Measurements from ENCODE around the gene RLN1.
"Not testable (repeated sequence)": the region's sequence is repeated elsewhere in the genome, so short reads cannot be mapped to it uniquely, and the experiment has no call there.

Gene RLN1

DNA sequence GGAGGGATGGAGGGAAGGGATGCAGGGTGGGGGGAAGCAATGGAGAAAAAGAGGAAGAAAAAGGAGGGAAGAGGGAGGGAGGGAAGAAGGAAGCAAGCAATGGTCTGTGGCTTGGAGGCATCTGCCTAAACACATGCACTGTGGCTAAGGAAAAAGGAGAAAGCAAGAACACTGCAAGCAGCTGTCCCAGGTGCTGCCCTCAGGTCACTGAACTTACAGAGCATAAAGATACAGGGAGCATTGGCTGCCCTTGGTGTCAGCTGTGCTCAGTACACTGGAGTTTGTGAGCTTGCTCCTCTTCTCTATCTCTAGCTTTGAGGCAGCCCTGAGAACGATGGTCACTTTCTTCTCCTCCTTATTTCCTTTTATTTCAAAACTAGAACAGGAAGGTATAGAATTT lies 18.1 kb downstream of the RLN1 start:
- not testable (repeated sequence) for DNase-seq

DNA sequence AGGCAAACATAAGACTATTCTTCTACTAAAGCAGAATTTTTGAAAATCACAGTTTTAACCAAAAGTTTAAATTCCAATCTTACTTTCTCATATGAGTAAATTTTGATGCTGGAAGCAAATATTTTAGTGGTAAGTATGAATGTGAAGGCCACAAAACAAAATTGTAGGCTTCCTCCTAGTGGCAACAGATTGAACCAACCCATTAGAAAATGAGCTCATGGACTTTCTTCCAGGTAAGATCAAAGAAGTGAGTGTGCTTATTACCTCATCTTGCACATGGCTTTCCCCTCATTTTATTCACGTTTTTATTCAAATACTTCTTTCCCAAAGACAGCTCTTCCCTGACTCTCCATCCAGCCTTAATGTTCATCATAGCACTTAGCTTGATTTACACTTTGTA lies 18.6 kb downstream of the RLN1 start:
- DNase-seq, result no peak

DNA sequence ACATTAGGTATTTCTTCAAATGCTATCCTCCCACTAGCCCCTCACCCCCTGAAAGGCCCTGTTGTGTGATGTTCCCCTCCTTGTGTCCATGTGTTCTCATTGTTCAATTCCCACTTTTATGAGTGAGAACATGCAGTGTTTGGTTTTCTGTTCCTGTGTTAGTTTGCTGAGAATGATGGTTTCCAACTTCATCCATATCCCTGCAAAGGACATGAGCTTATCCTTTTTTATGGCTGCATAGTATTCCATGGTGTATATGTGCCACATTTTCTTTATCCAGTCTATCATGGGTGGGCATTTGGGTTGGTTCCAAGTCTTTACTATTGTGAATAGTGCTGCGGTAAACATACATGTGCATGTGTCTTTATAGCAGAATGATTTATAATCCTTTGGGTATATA lies 23.3 kb downstream of the RLN1 start:
- not testable (repeated sequence) for DNase-seq

DNA sequence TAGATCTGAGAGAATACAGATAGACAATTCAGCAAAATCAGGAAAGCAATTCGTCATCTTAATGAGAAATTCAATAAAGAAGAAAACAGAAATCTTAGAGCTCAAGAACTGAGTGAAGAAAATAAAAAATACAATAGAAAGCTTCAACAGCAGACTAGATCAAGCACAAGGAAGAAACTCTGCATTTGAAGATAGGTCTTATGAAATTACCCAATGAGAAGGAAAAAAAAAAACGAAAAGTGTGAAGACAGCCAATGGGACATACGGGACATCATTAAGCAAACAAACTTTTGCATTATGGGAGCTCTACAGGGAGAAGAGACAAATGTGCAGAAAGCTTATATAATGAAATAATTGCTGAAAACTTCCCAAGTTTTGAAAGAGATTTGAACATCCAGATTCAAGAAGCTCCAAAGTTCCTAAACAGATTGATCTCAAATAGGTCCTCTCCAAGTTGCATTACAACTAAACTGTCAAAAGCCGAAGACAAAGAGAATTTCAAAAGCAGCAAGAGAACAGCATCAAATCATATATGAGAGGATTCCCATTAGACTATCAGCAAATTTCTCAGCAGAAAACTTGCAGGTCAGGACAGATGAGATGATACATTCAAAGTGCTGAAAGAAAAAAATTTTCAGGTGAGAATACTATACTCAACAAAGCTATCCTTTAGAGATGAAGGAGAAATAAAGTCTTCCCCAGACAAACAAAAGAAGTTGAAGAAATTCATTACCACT lies 24.3 kb downstream of the RLN1 start:
- no peak for DNase-seq

DNA sequence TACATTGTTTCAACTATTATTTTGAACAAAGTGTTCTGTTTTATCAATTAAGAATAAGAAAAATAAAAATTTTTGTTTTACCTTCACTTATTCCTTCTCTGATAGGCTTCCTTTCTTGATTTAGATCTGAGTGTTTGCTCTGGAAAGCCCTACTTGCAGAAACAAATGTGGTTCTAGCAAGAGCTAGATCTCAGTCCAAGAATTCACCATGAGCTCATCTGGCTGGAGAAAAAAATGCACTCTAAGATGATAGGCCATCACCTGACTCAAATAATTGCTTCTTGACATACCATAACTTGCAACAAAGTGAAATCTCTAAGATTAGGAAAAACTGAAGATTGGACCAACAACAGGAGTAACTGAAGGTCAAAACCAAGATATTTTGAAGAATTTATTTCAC lies 28.8 kb downstream of the RLN1 start:
- DNase-seq, result no peak

DNA sequence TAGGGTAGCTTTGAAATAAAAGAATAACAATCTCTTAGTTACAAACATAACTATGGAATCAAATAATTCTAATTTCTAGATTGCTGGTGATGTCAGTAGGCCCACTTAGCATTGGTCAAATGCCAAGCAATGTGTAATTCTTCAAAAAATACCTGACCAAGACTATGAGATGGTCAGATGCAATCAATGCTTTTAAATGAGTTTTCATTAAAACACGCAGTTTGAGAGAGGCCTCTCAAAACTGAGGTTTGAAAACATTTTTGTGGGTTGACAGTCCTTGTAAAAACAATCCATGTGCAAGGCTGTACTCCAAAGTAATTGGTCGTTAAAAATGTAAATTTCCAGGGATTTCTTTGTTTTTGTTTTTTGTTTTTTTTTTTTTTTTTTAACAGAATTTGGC lies 33.9 kb downstream of the RLN1 start:
- no peak for DNase-seq

DNA sequence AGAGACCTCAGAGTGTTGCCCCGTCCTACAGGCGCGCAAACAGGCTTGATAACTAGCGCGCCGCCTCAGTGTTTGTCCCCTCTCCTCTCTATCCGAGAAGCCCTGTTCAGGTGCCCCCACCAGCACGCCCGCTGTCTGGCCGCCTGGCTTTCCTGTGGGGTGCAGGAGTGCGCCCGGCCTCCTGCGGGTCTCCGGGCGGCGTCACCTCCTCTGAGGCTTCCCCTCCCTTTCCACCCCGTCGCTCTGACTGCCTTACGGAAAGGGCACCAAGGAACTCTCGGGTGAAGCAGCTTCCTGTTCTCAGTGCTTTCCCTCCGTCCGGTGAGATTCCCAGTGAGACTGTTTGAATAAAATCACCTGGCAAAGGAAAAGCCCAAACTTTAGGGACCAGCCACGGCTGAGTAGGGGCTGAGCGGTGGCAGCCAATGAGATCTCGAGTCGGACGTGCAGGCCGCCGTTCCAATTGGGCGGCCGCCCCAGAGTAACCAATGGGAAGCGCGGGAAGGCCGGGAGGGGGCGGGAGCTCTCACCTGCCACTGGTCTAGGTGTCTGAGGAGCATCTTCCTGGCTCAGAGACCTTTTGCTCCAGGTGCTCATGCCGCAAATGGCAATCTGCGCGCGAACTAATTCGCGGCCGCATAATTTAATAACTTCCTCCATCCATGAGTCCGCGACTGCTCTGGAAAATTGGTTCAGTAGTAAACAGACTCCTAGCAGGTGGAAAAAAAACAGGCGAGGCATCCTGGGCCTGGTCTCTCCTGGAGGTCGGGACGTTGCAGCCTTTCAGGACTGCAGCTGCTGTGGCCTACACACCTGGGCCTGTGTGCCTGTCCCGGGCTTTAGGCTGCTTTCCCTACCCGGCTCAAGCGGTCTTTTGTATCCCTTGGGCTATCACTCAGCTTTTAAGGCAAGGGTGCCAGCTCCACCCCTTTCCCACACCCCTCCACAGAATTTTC lies 35.6 kb downstream of the RLN1 start, which contains the start of gene RLN2:
Gene RLN2 (minus strand): TSS at position 877 of the 956 bp plus-strand sequence. CDS start 136 bp downstream, at position 741.
- peak; percentile 33 for DNase-seq

DNA sequence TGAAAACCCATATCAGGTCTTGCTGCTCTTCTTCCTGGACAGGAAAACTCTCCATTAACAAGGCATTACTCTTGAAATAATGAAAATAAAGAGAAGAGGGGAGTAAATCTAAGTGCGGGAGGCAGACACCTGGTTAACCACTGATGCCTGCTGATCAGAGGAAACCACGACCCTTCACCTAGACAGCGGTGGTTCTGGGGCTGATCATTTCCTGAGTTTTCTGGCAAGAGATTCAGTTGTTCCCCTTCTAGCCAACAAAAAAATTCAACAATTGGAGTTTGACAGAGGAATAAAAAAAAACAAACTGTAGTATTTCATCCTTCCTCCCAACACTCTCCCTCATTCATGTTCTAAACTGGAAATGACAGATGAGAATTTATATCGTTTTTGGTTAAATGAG lies 38.1 kb downstream of the RLN1 start:
- no peak for DNase-seq

DNA sequence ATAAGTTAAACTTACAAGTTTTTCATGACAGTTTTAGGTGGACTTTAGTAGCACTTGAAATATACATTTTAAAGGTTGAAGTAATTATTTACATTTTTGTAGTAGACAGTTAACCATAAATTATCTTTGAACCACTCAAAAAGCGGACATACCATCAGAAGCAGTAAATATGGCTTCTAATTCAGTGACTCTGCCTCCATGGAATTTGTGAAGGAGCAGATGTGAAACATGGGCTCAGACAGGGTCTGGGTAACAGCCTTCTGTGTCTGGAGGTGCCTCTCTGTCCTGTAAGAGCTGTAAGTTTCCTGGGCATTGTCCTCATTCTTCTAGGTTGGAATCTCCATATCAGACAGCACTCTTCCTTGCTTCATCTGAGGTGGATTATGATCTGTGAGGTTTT lies 47.5 kb downstream of the RLN1 start:
- no peak for DNase-seq

DNA sequence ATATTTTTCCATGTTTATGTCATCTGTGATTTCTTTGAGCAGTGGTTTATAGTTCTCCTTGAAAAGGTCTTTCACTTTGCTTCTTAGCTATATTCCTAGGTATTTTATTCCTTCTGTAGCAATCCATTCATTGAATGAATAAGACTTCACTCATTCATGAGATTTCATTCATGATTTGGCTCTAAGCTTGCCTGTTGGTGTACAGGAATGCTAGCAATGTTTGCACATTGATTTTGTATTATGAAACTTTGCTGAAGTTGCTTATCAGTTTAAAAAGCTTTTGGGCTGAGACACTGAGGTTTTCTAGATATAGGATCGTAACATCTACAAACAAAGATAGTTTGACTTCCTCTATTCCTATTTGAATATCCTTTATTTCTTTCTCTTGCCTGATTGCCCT lies 51.1 kb downstream of the RLN1 start:
- no peak for DNase-seq

DNA sequence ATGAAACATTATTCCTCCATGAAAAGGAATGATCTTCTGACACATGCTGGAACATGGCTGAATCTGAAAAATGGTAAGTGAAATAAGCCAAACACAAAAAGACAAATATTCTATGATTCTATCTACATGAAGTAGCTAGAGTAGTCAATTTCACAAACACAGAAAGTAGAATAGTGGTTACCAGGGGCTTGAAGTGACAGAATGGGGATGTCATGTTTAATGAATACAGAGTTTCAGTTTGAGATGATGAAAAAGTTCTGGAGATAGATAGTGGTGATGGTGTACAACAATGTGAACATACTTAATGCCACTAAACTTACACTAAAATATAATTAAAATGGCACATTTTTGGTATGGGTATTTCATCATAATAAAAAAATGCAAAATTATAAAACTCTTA lies 53.4 kb downstream of the RLN1 start:
- no peak for DNase-seq

All from activated CD4-positive, CD25-positive, alpha-beta regulatory T cell treated with anti-CD3 and anti-CD28 coated beads, Interleukin-2, amount 50 U/mL, for 72 hours (primary cell).